ENCODE data around the gene NRXN3. TPM values are rescaled to one million over a fixed set of nuclear protein-coding genes. Genes with fewer than 3 reads are reported as not detected.

The NRXN3 gene
- total and polyA plus RNA-seq, 2 of the 4 experiments (the other 2 are of a cell fraction): 4.8 to 25.1 TPM

- dilution Hi-C loops (cut with HindIII; ENCODE audit: low sequenced_read_pairs, unreplicated experiment) (no loop called here), in situ Hi-C loops (cut with MboI; ENCODE audit: low sequenced_read_pairs) (no loop called here), intact Hi-C loops (cut with micrococcal nuclease) (no loop called here)
- ATAC-seq (ENCODE audit: low read depth): no peak
- no peak for TF ChIP-seq POLR2A (IDR thresholded peaks at IDR 0.05; ENCODE audit: low read depth, low read length)
- no peak overlapping the region for H3K23ac ChIP-seq (ENCODE audit: low read depth, low read length)
- no peak overlapping the region for H4K91ac ChIP-seq (ENCODE audit: insufficient read depth, low read depth, low read length)
- H3K18ac ChIP-seq (ENCODE audit: low read depth, low read length): no peak overlapping the region
- ChIA-PET POLR2A (ENCODE audit: unreplicated experiment) (no interaction called here), CTCF (no interaction called here)
- no peak overlapping the region for H2AK9ac ChIP-seq (replicated peaks; ENCODE audit: low read depth, low read length, poor library complexity)
- peaks cover 3% of the 10 kb centered on the region for H3K9me1 ChIP-seq (ENCODE audit: insufficient read depth, low read length)
- no peak overlapping the region for H2BK5ac ChIP-seq (ENCODE audit: low read depth, low read length, poor library complexity, severe bottlenecking)
- H3K14ac ChIP-seq (replicated peaks; ENCODE audit: low read depth, low read length): no peak overlapping the region
- no peaks in the 10 kb centered on the region; a peak in 1 of 4 replicates for H3K79me1 ChIP-seq (ENCODE audit: low read depth in 1 of 2, low read length in 2 of 2)
- no peak for DNase-seq
- peak overlapping the region; percentile 25; the same call in 1 of the 2 replicates for H2AK5ac ChIP-seq (ENCODE audit: low read depth, low read length)
- H3K4me3 ChIP-seq (ENCODE audit: insufficient read depth, low read depth, low read length): no peak overlapping the region
- H2BK120ac ChIP-seq (ENCODE audit: low read depth, low read length): no peak overlapping the region
- no peak overlapping the region for H3K56ac ChIP-seq (ENCODE audit: extremely low read depth, insufficient read depth, low read length)
- BruUV-seq (replicated peaks): no TSS peak
- H4K20me1 ChIP-seq (ENCODE audit: insufficient read depth, low read length): no peaks in the 10 kb centered on the region
- H3K27ac ChIP-seq (ENCODE audit: insufficient read depth, low read length): no peak overlapping the region
- no peak overlapping the region for H4K8ac ChIP-seq (ENCODE audit: low read depth in 2 of 2, low read length in 2 of 2)
- H2BK20ac ChIP-seq (ENCODE audit: low read depth, low read length): no peak overlapping the region
- no peaks in the 10 kb centered on the region for H3K36me3 ChIP-seq (ENCODE audit: control insufficient read depth, insufficient read depth, low read length)
- H2AFZ ChIP-seq (replicated peaks; ENCODE audit: low read length, poor library complexity): no peak overlapping the region
- 0 out of 3 replicates have a peak overlapping the region, but pooled peaks have one; percentile 28 for H2BK15ac ChIP-seq (ENCODE audit: low read depth, low read length)
- no peaks in the 10 kb centered on the region for H3K9me3 ChIP-seq (ENCODE audit: control insufficient read depth, insufficient read depth, low read length)
- no peak overlapping the region for H3K4me2 ChIP-seq (ENCODE audit: low read depth, low read length)
- WGBS, 2 experiments (ENCODE audit: extremely low coverage in 2 of 2, insufficient read length in 1 of 2): no CpG with 5 or more reads among the region's 3 CpGs
- no peak overlapping the region for H4K5ac ChIP-seq (ENCODE audit: low read depth, low read length)
- 0 out of 2 replicates have a peak, but pooled peaks cover 2% of the 10 kb centered on the region for H3K4me1 ChIP-seq (ENCODE audit: control insufficient read depth, insufficient read depth, low read length)
- no peak overlapping the region for H3K9ac ChIP-seq (ENCODE audit: low read depth, low read length)
- no peak overlapping the region for H3K4ac ChIP-seq (ENCODE audit: low read depth, low read length)
- H3K27me3 ChIP-seq (ENCODE audit: control insufficient read depth, insufficient read depth, low read length): no peaks in the 10 kb centered on the region
These were observed 805.6 kb downstream of the NRXN3 start for GRCh38 chr14:78975734-78976133.

All from IMR-90 (cell line).